ENCODE results near the gene ETV3L. TPM values are rescaled to one million over a fixed set of nuclear protein-coding genes. Genes with fewer than 3 reads are reported as not detected.
A peak's percentile ranks its signal among the peaks of the same experiment; 100 is the strongest.

ETV3L gene
- total RNA-seq = not detected

GRCh38 chr1:157099633-157100009 is at the start of gene ETV3L:
Gene ETV3L (minus strand): TSS chr1:157099808. CDS start chr1:157099523, 285 bp downstream.
- Histone ChIP-seq H3K36me3 (no peaks in the 10 kb centered on the region), H3K27me3 (no peaks in the 10 kb centered on the region), H3K27ac (no peak within 1 kb of the TSS), H3K9me3 (no peaks in the 10 kb centered on the region), H3K4me3 (no peak within 1 kb of the TSS), H3K4me1 (no peaks in the 10 kb centered on the region)
- DNase-seq (ENCODE audit: extremely low spot score in 2 of 2) = no peak
- intact Hi-C loops (cut with DNase I) = no loop called here
- TF ChIP-seq CTCF (IDR thresholded peaks at IDR 0.05) (no peak), POLR2AphosphoS5 (IDR thresholded peaks at IDR 0.05; ENCODE audit: insufficient read depth in 1 of 2, low read depth in 1 of 2) (no peak), POLR2A (IDR thresholded peaks at IDR 0.05) (no peak)

GRCh38 chr1:157147906-157148700 is 48.5 kb upstream of the ETV3L start:
- DNase-seq (ENCODE audit: extremely low spot score in 2 of 2) = no peak
- intact Hi-C loops (cut with DNase I) = no loop called here
- no peak overlapping the region for H3K27ac ChIP-seq
- H3K9me3 ChIP-seq = no peaks in the 10 kb centered on the region
- no peaks in the 10 kb centered on the region for H3K36me3 ChIP-seq
- no peaks in the 10 kb centered on the region for H3K27me3 ChIP-seq
- peak in 1 of 2 donors; percentile 21 for TF ChIP-seq POLR2AphosphoS5 (IDR thresholded peaks at IDR 0.05; ENCODE audit: insufficient read depth in 1 of 2, low read depth in 1 of 2)
- TF ChIP-seq POLR2A (IDR thresholded peaks at IDR 0.05) = no peak
- TF ChIP-seq CTCF (IDR thresholded peaks at IDR 0.05) = no peak
- H3K4me1 ChIP-seq = no peaks in the 10 kb centered on the region
- H3K4me3 ChIP-seq = no peak overlapping the region

GRCh38 chr1:157147037-157147436 is 47.4 kb upstream of the ETV3L start:
- H3K4me1 ChIP-seq = peaks cover 6% of the 10 kb centered on the region
- no peaks in the 10 kb centered on the region for H3K9me3 ChIP-seq
- DNase-seq (ENCODE audit: extremely low spot score in 2 of 2) = no peak
- no peaks in the 10 kb centered on the region for H3K27me3 ChIP-seq
- TF ChIP-seq POLR2AphosphoS5 (IDR thresholded peaks at IDR 0.05; ENCODE audit: insufficient read depth in 1 of 2, low read depth in 1 of 2) (no peak), CTCF (IDR thresholded peaks at IDR 0.05) (no peak), POLR2A (IDR thresholded peaks at IDR 0.05) (no peak)
- intact Hi-C loops (cut with DNase I) = no loop called here
- H3K36me3 ChIP-seq = no peaks in the 10 kb centered on the region
- H3K4me3 ChIP-seq = no peak overlapping the region
- H3K27ac ChIP-seq = no peak overlapping the region

GRCh38 chr1:157146244-157146643 is 46.6 kb upstream of the ETV3L start:
- DNase-seq (ENCODE audit: extremely low spot score in 2 of 2) = no peak
- Histone ChIP-seq H3K9me3 (no peaks in the 10 kb centered on the region), H3K36me3 (no peaks in the 10 kb centered on the region), H3K27ac (no peak overlapping the region), H3K27me3 (no peaks in the 10 kb centered on the region), H3K4me3 (no peak overlapping the region), H3K4me1 (peaks cover 6% of the 10 kb centered on the region)
- intact Hi-C loops (cut with DNase I) = no loop called here
- no peak for TF ChIP-seq POLR2AphosphoS5 (IDR thresholded peaks at IDR 0.05; ENCODE audit: insufficient read depth in 1 of 2, low read depth in 1 of 2)
- TF ChIP-seq CTCF (IDR thresholded peaks at IDR 0.05) = no peak

- intact Hi-C loops (cut with DNase I) = no loop called here
- H3K4me3 ChIP-seq = no peak overlapping the region
- no peaks in the 10 kb centered on the region for H3K9me3 ChIP-seq
- no peak overlapping the region for H3K27ac ChIP-seq
- TF ChIP-seq POLR2A (IDR thresholded peaks at IDR 0.05) (no peak), POLR2AphosphoS5 (IDR thresholded peaks at IDR 0.05; ENCODE audit: insufficient read depth in 1 of 2, low read depth in 1 of 2) (no peak), CTCF (IDR thresholded peaks at IDR 0.05) (no peak)
- H3K27me3 ChIP-seq = no peaks in the 10 kb centered on the region
- H3K36me3 ChIP-seq = no peaks in the 10 kb centered on the region
- no peak for DNase-seq (ENCODE audit: extremely low spot score in 2 of 2)
- peaks cover 6% of the 10 kb centered on the region for H3K4me1 ChIP-seq
Observed at GRCh38 chr1:157145076-157145475, 45.5 kb upstream of the ETV3L start.
